Muscle of back (tissue), 11 donors: ENCODE data around the gene FPGS. TPM values are rescaled to one million over a fixed set of nuclear protein-coding genes. Genes with fewer than 3 reads are reported as not detected.
A peak's percentile ranks its signal among the peaks of the same experiment; 100 is the strongest.

Experiments used
- DNase-seq, 3 donors: peaks; one replicate each; pipeline versions ENCODE4 v3.0.0 to v3.0.0-alpha.2; 2013
- polyA plus RNA-seq, 10 donors: library from polyadenylated mRNA; unstranded; fragments of 120-200 nt; gene quantifications; one replicate each; pipeline ENCODE4 v1.2.1, GENCODE V29; 2013; ENCODE audit not compliant: insufficient read length in 10 of 10

Gene FPGS
- polyA plus RNA-seq, 10 donors, result 28.8 to 42.1 (median 37.9) TPM

DNA sequence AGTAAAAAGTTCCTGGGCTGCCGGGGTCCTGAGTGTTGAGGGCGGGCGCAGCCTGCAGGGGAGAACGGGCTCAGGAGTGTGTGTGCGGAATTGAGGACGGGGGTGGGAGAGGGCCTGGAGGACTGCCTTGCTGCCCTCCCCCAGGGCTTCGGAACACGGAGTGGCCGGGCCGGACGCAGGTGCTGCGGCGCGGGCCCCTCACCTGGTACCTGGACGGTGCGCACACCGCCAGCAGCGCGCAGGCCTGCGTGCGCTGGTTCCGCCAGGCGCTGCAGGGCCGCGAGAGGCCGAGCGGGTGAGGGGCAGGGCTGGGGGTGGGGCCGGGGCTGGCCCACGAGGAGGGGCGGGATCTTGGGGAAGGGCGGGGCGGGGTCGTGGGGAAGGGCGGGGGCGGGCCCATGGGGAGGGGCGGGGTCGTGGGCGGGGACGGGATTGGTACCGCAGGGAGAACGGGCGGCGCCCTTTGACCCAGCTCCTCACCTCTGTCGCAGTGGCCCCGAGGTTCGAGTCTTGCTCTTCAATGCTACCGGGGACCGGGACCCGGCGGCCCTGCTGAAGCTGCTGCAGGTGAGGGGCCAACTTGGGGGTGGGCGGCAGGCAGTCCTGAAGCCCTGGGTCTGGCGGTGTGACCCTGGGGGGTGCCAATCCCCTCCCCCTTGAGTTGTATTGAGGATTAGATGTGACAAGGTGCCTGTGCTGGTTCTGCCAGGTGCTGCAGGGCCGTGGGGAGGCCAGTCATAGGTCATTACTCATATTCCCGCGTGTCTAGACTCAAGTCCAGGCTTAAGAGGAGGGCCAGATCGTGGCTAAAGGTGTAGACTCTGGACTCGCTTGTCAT lies 7.1 kb downstream of the FPGS start:
- no peak for DNase-seq

DNA sequence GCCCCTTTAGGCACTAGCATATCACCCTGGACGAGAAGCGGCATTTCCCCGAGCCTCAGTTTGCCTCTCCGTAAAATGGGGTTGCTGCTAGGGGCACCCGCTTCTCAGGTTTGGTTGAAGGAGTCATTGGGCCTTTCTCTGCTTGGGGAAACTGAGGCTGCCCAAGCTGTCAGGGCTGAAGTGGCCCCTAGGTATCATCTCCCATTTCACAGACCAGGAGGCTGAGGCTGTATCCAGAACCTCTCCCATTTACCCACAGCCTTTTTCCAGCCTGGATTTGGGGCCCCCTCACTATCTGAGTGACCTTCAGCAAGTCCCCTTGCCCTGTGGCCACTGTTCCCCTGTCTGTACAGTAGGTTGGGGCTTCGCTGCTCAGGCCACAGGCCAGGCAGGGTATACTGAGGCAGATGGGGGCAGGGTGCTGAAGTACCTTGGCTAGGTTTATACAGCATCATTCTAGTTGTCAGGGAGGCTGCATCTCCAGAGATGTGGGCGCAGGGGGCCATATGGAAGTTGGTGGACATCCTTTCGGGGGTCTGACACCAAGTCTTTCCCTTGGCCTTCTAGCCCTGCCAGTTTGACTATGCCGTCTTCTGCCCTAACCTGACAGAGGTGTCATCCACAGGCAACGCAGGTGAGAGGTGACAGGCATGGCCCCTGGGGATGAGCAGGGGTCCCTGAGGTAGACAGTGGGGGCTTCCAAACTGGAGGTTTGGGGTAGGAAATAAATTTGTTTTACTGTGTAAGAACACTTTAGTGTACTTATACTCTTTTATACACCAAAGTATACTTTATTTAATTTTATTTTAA lies 7.9 kb downstream of the FPGS start:
- DNase-seq, result no peak

DNA sequence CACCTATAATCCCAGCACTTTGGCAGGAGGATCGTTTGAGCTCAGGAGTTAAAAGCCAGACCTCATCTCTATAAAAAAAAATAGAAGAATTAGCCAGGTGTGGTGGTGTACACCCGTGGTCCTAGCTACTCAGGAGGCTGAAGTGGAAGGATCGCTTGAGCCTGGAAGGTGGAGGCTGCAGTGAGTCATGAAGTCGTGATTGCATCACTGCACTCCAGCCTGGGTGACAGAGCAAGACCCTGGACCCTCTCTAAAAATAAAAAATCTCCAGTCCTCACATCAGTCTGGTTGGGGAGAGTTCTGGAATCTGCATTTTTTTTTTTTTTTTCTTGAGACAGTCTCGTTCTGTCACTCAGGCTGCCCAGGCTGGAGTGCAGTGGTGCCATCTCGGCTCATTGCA lies 9.3 kb downstream of the FPGS start:
- no peak for DNase-seq

DNA sequence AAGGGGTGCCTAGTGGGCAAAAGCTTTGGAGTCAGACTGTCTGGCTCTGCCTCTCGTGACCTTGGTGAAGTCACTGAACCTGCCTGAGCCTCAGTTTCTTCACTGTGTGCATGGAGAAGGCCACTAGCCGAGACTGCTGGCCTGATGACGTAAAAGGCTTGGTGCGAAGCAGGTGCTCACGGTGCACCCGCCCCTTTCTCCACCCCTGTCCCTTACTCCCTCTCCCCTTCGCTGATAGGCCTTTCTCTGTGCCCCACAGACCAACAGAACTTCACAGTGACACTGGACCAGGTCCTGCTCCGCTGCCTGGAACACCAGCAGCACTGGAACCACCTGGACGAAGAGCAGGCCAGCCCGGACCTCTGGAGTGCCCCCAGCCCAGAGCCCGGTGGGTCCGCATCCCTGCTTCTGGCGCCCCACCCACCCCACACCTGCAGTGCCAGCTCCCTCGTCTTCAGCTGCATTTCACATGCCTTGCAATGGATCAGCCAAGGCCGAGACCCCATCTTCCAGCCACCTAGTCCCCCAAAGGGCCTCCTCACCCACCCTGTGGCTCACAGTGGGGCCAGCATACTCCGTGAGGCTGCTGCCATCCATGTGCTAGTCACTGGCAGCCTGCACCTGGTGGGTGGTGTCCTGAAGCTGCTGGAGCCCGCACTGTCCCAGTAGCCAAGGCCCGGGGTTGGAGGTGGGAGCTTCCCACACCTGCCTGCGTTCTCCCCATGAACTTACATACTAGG lies 10.4 kb downstream of the FPGS start:
- no peak for DNase-seq

DNA sequence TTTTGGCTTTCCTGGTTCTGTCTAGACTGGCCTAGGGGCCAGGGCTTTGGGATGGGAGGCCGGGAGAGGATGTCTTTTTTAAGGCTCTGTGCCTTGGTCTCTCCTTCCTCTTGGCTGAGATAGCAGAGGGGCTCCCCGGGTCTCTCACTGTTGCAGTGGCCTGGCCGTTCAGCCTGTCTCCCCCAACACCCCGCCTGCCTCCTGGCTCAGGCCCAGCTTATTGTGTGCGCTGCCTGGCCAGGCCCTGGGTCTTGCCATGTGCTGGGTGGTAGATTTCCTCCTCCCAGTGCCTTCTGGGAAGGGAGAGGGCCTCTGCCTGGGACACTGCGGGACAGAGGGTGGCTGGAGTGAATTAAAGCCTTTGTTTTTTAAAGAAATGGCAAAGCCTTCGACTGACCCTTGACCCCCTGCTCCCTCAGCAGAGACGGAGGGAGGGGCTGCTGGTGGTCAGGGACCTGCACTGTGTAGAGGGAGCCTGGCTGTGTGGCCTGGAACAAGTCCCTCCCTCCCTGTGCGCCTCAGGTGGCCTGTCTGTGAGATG lies 11.1 kb downstream of the FPGS start:
- no peak for DNase-seq

DNA sequence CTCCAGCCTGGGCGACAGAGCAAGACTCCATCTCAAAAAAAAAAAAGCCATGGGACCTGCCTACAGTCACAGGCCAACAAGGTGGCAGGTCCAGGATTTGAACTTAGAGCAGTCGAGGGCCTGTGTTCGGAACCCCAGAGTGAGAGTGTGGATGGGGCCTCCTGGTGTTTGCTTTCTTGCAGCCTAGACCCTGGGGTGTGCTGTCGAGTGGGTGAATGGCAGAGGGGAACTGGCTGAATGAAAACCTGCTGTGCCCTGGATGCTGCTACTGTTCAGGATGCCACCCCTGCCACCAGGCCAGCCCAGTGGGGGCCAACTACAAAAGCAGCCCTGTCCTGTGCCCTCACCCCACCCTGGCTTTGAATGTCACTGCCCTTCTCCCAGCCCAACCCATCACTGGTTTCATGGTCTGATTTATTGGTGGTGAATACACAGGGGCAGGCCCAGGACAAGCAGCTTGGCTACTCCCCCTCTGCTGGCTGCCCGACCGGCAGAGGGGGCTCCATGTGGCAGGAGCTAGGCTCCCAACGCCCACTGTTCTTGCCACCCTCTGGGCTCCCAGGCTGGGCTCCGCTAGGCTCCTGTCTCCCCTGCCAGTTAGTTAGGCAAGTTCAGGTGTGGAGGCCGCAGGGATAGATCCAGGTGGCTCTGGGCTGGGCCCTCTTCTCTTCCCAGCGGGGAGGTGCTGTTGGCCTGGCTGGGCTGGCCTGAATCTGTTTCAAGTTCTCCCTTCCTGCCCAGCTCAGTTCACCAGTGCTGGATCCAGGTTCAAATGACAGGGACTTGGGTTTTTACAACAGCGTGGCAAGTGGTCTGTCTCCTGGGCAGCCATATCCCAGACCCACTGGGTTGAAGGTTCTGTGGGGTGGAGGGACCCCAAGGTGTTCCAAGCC lies 12.2 kb downstream of the FPGS start:
- no peak for DNase-seq

DNA sequence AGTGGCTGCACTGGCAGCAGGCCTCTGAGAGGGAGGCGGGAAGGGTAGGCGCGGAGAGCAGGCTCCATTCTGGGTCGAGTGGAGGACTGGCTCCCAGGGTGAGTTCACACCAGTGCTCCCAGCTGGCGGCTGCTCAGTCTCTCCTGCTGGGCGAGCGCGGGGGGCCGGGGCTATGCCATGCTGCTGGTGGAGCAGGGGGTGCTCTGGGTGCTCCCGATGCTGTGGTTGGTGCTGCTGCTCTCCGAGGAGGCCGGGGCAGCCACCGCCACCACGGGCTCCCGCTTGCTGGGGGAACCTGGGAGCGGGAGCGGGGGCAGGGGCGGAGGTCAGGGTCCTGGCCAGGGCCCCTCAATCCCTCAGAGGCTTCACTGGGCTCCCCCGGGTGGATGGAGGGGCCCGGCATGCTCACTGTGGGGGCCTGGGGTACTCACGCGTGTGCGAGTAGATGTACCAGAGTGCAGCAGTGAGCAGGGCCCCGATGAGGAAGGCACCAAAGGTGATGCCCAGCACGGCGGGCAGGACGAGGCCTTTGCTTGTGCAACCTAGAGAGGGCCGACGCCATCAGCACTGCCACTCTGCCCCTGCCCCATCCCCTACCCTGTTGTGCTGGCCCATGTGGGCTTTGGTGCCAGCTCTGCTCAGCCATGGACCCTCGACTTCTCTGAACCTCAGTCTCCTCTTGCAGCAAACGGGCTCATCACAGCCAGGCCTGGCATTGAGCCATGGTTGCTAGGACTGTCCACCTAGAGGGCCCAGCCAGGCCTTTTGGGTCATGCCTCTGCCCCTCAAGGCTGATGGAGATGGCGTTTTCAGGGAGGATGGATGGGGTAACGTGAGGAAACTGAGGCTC lies 13.1 kb downstream of the FPGS start:
- DNase-seq, result no peak

DNA sequence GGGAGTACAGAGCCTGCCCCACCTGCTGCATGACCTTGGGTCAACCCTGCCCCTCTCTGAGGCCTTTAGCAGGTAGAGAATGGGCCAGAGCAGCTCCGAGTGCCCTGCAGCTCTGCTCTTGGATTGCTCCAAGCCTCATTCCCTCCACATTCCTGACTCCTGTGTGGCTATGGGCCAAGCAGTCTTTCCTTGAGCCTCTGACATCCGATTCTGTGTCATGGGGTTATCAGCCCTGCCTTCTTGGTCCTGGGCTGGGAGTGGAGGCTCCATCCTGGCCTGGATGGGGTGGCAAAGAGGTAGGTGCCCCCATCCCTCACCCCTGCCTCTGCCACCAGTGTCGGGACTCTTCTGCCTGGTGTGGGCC lies 13.7 kb downstream of the FPGS start:
- DNase-seq, result no peak

DNA sequence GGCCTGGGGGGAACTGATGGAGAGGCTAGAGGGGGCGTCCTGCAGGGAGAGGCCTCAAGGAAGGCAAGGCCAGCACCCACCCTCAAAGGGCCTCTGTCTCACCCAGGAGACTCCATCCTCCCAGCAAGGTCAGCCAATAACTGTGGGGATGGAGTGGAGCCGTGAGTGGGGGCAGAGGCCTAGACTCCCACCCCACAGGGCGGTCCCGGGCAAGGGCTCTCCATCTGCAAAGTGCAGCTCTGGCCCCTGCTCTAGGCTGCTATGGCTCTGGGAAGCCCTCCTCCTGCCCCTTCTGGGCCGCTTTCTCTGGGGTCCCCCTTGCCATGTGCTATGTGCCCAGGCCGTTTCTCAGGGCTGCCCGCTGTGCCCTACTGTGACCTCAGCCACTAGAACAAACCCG lies 14.0 kb downstream of the FPGS start:
- no peak for DNase-seq

DNA sequence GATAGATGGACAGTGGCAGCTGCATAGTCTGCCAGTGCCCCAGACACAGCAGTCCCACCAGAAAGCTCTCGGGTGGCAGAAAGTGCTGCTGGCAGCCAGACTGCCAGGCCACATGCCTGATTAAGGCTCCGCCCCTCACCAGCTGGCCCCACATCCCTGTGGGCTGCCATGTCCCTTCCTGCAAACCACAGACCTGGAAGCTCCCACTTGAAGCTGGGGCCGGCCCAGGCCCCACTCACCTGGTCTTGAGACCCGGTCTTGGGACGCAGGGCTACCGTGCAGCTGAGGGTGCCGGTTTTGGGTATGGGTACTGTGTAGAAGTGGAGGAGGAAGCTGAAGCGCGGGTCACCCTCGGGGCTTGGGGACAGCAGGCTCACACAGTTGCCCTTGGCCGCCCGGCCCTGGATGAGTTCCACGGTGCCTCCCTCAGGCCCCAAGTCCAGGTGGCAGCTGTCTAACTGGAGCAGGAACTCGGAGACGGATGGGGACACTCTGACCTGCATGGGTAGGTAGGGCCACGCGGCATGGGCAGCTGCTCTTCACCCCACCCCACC lies 15.3 kb downstream of the FPGS start:
- DNase-seq, result peak; percentile 55 to 77 (median 58)

DNA sequence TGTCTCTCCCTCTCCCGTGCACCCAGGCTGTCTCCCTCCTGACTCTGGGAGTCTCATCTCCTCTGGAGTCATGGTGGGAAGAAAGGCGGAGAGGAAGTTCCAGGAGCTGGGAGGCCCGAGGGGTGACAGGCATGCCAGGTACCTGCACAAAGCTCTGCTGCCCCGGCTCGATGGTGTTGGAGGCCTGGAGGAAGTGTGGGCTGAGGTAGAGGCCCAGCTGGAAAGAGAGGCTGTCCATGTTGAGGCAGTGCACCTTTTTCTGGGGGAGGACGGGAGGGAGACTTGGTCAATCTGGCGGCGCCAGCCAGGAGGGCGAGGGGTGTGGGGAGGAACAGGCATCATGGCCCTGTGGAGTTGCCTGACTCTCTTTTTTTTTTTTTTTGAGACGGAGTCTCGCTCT lies 15.9 kb downstream of the FPGS start:
- DNase-seq, result no peak

DNA sequence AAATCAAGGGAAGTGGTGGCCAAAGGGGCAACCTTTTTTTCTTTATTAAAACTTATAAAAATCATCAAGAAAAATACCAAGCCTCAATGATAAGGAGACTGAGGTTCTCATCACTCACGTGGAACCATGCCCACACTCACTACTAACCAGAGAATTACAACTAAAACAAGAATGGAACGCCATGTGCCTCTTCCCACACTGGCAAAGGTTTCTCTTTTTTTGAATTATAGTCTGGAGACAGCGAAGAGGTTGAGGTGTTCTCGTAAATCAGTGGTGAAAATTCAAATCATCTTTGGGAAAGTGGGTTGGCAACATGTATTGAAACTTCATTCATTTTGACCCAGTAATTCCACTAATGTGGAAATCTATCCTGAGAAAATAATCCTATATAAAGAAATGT lies 19.4 kb downstream of the FPGS start:
- no peak for DNase-seq

DNA sequence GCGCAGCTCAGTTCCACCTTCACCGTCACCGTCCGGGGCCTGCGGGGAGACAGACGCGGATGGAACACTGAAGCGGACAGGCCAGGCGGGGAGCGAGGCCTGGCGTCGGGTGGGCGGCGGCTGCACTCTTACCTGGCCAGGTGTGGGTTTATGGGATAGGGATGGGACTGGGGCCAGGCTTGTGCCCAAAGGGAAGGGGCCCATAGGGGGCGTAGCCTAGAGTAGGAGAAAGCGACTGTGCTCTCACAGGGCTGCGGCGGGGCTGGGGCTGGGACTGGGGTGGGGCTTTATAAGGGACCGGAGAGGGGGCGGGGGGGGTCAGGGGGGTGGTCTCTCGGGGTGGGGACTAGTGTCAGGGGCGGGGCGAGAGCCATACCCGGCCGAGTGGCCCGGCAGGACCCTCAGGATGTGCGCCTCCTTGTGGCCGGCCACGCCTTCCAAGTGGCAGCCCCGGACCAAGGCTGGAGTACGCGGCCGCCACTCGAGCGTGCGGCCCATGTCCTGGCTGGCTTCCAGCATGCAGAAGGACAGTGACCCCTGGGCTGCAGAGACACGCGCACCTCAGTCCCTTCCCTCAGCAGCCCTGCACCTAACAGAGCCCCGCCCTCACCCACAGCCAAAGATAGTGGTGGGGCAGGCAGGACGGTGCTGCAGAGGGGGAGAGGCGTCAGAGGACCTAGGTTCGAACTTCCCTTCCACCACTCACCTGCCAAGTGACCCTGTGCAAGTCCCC lies 22.8 kb downstream of the FPGS start:
- DNase-seq, result no peak

DNA sequence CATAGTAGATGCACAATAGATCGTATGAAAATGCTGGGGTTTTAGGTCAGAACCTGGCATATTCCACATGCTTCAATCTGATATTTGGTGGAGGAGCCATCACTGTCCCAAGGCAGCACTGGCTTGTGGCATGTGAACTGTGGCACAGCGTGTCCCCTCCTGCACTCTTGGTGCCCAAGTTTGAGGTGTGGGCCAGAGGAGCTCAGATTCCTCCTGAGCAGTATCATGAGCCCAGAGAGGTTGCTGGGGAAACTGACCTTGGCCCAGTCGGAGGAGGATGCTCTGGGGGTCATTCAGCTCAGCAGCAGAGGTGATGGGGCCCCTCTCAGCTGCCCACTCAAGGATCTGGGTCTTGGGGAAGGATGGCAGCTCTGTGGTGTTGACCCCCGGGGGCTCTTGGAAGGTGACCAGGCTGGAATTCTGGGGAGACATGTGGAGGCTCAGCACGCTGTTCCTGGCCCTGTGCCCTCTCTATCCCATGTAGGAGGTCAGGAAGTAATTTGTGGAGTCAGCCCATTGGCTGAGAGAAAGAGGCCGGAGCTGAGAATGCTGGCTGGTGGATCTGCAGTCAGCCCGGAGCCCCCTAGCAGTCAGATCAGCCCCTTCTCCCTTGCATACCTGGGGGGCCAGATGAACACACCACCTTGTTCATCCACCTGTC lies 23.7 kb downstream of the FPGS start:
- no peak for DNase-seq

DNA sequence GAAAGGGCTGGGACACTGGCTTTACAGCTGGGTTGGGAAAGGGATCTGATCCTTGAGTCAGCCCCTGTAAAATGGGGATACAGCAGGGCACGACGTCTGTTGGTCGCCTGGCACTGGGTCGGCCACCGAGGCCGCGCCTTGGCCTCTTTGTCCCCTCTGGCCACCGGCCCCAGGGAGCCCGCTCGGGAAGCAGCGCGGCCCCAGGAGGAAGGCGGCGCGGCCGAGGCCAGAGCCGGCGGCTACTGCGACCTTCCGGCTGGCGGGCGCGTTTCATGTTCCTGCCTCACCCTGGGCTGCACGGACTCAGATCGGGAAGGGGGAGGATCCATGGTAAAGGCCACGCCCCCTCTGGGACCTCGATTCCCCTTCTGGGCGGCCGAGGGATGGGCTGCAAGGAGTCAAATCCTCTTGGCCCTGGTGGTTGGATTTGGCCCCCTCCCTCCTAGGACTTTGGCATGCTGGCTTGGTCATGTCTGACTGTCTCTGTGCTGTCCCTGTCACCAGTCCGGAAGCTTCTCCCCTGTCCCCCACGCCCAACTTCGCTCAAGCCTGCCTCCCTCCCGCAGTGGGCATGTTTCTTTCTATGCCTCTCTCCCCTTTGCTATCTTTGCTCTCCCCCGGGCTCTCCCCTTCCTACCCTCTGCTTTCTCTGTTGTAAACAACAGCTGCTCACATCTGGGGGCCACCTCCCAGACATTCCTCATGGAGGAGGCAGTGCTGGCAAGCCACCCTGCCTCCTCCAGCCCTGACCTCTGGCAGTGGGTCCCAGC lies 25.8 kb downstream of the FPGS start:
- DNase-seq, result peak; percentile 74 to 92 (median 77)

DNA sequence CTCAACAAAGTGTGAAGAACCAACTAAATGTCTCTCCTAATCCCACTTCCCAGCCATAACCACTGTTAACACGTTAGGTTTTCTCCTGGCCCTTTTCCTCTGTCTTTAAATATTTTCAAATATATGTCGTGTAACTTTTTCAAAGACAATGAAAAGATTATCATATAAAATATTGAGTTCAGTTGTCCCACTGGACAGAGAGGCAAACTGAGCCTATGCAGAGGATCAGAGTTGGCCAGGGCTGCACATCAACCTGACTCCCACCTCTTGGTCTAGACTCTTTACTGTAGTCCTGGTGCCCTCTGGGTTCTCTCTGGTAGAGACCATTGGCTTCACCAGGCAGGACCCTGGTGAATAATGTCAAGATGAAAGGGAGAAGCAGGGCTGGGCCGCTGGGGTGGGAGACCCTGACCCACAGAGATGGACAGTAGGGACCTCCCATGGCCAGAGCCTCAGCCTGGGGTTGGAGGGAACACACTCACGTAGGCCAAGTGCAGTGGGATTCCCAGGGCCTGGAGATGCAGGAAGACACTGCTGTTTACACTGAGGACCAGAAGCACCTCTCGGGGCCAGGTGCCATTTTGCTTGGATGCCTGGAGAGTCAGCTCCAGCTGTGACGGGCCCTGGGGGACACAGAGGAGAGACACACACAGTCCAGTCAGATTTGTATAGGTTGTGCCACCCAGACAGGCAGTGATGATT lies 26.7 kb downstream of the FPGS start:
- DNase-seq, result no peak

DNA sequence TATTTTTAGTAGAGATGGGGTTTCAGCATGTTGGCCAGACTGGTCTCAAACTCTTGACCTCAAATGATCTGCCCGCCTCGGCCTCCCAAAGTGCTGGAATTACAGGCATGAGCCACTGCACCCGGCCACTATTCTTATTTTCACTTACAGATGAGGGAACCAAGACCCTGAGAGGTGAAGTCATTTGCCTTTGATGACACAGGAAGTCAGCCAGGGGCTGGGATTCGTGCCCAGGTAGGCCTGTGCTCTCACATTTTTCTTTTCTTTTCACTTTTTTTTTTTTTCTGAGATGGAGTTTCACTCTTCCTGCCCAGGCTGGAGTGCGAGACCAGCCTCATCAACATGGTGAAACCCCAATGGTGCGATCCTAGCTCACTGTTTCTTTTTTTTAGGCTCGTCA lies 29.6 kb downstream of the FPGS start:
- no peak for DNase-seq
